Panc1 (cell line): ENCODE results near the gene SCRN2.

ENCODE experiments used
- CTCF ChIP-seq: fragments of 450-650 bp; IDR thresholded peaks from 2 replicates; pipeline ENCODE4 v1.5.1; 2017; ENCODE audit warnings: mild to moderate bottlenecking
- POLR2AphosphoS5 ChIP-seq: IDR thresholded peaks from 2 replicates; pipeline ENCODE4 v1.6.1; 2012; ENCODE audit warnings: mild to moderate bottlenecking, low read depth, low read length, moderate library complexity
- SIN3A ChIP-seq: IDR thresholded peaks from 2 replicates; pipeline ENCODE4 v1.6.1; 2012; ENCODE audit warnings: low read depth, mild to moderate bottlenecking, low read length, moderate library complexity, borderline replicate concordance; ENCODE audit not compliant: insufficient read depth

- TF ChIP-seq SIN3A (no peak), CTCF (no peak), POLR2AphosphoS5 (no peak)
Observed at GRCh38 chr17:47807421-47807820, 33.7 kb downstream of the SCRN2 start.
